H1 (cell line): ENCODE measurements around the gene MSH2. TPM values are rescaled to one million over a fixed set of nuclear protein-coding genes. Genes with fewer than 3 reads are reported as not detected.

Experiments
- CTCF ChIA-PET: fragments of 300-600 bp; sonication (Branson Sonifier 250); formaldehyde crosslinking; loops from one replicate; lab custom pipeline; 2021; ENCODE audit not compliant: partially characterized antibody; lab: Charles Lee
- POLR2A ChIA-PET: fragments of 300-600 bp; sonication (Branson Sonifier 250); formaldehyde crosslinking; loops from one replicate; lab custom pipeline; 2021; ENCODE audit warnings: inconsistent platforms; ENCODE audit not compliant: partially characterized antibody; lab: Charles Lee
- DNase-seq, 2 experiments: peaks; one replicate each; pipeline versions ENCODE4 v3.0.0 to v3.0.0-alpha.2; 2010 to 2022; ENCODE audit warnings: low spot score in 2 of 2, low read depth in 1 of 2, mixed read lengths in 1 of 2
- FAIRE-seq: peaks from 2 replicates; lab custom pipeline; 2011; peaks lifted over from hg19 to GRCh38; lab: Jason Lieb, UNC
- H2AFZ ChIP-seq: 2 replicates; pipeline ENCODE4 v1.8.1; 2012; ENCODE audit warnings: low read length, inconsistent platforms
- H2AK5ac ChIP-seq: 2 replicates; pipeline ENCODE4 v1.6.1; 2013; ENCODE audit warnings: low read depth, low read length
- H2BK120ac ChIP-seq: replicated peaks from 2 replicates; pipeline ENCODE3; 2013; ENCODE audit warnings: low read depth, low read length, inconsistent platforms
- H2BK12ac ChIP-seq: 2 replicates; pipeline ENCODE4 v1.6.1; 2013; ENCODE audit warnings: low read depth, low read length
- H2BK15ac ChIP-seq: 2 replicates; pipeline ENCODE4 v1.6.1; 2013; ENCODE audit warnings: low read length
- H2BK20ac ChIP-seq: 2 replicates; pipeline ENCODE4 v1.6.1; 2013; ENCODE audit warnings: low read length
- H2BK5ac ChIP-seq: 2 replicates; pipeline ENCODE4 v1.6.1; 2013; ENCODE audit warnings: low read depth, low read length
- H3K14ac ChIP-seq: 2 replicates; pipeline ENCODE4 v1.6.1; 2013; ENCODE audit warnings: inconsistent platforms; ENCODE audit not compliant: insufficient read length
- H3K18ac ChIP-seq: 2 replicates; pipeline ENCODE4 v1.6.1; 2013; ENCODE audit warnings: low read length; ENCODE audit errors: extremely low read depth
- H3K23ac ChIP-seq: 2 replicates; pipeline ENCODE4 v1.6.1; 2013; ENCODE audit warnings: inconsistent platforms; ENCODE audit not compliant: insufficient read length
- H3K23me2 ChIP-seq: 2 replicates; pipeline ENCODE4 v1.6.1; 2013; ENCODE audit warnings: low read depth, low read length
- H3K27ac ChIP-seq: 2 replicates; pipeline ENCODE4 v1.6.1; 2011; ENCODE audit warnings: low read depth, low read length, inconsistent platforms
- H3K27me3 ChIP-seq, 4 experiments: replicated peaks in 1 of 4; 1 replicate in 1 of 4; 2 replicates in 3 of 4; pipeline versions ENCODE4 v1.6.1 to v1.8.1; 2011 to 2013; ENCODE audit warnings: low read length in 3 of 4, mild to moderate bottlenecking in 3 of 4, inconsistent platforms in 2 of 4, mixed read lengths in 2 of 4, moderate library complexity in 1 of 4; ENCODE audit not compliant: control insufficient read depth in 3 of 4, insufficient read depth in 3 of 4; ENCODE audit errors: extremely low read depth in 1 of 4
- H3K36me3 ChIP-seq, 4 experiments: 2 replicates each; pipeline versions ENCODE4 v1.6.1 to v1.8.1; 2011 to 2013; ENCODE audit warnings: mild to moderate bottlenecking in 4 of 4, low read length in 3 of 4, moderate library complexity in 2 of 4, control low read depth in 1 of 4, inconsistent platforms in 1 of 4; ENCODE audit not compliant: insufficient read depth in 4 of 4, control insufficient read depth in 2 of 4
- H3K4ac ChIP-seq: replicated peaks from 2 replicates; pipeline ENCODE3; 2013; ENCODE audit warnings: low read length, low read depth, mixed read lengths, inconsistent platforms; ENCODE audit not compliant: insufficient read length
- H3K4me1 ChIP-seq, 4 experiments: replicated peaks in 1 of 4; 1 replicate in 1 of 4; 2 replicates in 3 of 4; pipeline versions ENCODE4 v1.6.1 to v1.8.1; 2011 to 2013; ENCODE audit warnings: low read length in 3 of 4, inconsistent platforms in 2 of 4, mixed read lengths in 1 of 4; ENCODE audit not compliant: insufficient read depth in 4 of 4, control insufficient read depth in 3 of 4
- H3K4me2 ChIP-seq, 2 experiments: 2 replicates each; pipeline versions ENCODE4 v1.6.1 to v1.8.1; 2011 to 2013; ENCODE audit warnings: low read depth in 2 of 2, low read length in 2 of 2, control low read depth in 1 of 2, inconsistent platforms in 1 of 2, mild to moderate bottlenecking in 1 of 2; ENCODE audit not compliant: insufficient read depth in 1 of 2
- H3K4me3 ChIP-seq, 4 experiments: fragments of 200-600, 300-600 bp in 1 of 4; sonication (generic), shearing (Covaris generic), sonication (Bioruptor Twin) in 1 of 4; 2 replicates each; pipeline versions ENCODE4 v1.5.1 to v1.8.1; 2011 to 2016; ENCODE audit warnings: low read length in 4 of 4, low read depth in 3 of 4, control low read depth in 2 of 4, inconsistent platforms in 2 of 4, mild to moderate bottlenecking in 2 of 4, mixed read lengths in 1 of 4, moderate library complexity in 1 of 4; ENCODE audit not compliant: insufficient read depth in 2 of 4; ENCODE audit errors: extremely low read depth in 1 of 4
- H3K56ac ChIP-seq: replicated peaks from 2 replicates; pipeline ENCODE3; 2013; ENCODE audit warnings: low read depth, mild to moderate bottlenecking, mixed read lengths, low read length, inconsistent platforms; ENCODE audit not compliant: insufficient read length
- H3K79me1 ChIP-seq: 2 replicates; pipeline ENCODE4 v1.6.1; 2013; ENCODE audit warnings: low read depth, low read length, control low read depth
- H3K79me2 ChIP-seq, 2 experiments: 2 replicates each; pipeline versions ENCODE4 v1.6.1 to v1.8.1; 2012 to 2013; ENCODE audit warnings: low read length in 2 of 2, mild to moderate bottlenecking in 2 of 2, inconsistent platforms in 1 of 2; ENCODE audit not compliant: insufficient read depth in 2 of 2, control insufficient read depth in 1 of 2
- H3K9ac ChIP-seq, 4 experiments: replicated peaks in 1 of 4; 1 replicate in 1 of 4; 2 replicates in 3 of 4; pipeline versions ENCODE4 v1.6.1 to v1.8.1; 2011 to 2013; ENCODE audit warnings: low read depth in 3 of 4, low read length in 3 of 4, control low read depth in 2 of 4, mild to moderate bottlenecking in 2 of 4, moderate library complexity in 2 of 4, inconsistent platforms in 1 of 4; ENCODE audit errors: extremely low read depth in 1 of 4
- H3K9me3 ChIP-seq, 2 experiments: 2 replicates each; pipeline versions ENCODE4 v1.6.1 to v1.8.1; 2012 to 2013; ENCODE audit warnings: mild to moderate bottlenecking in 2 of 2, moderate library complexity in 2 of 2, control low read depth in 1 of 2, inconsistent platforms in 1 of 2, low read depth in 1 of 2, low read length in 1 of 2, mixed read lengths in 1 of 2; ENCODE audit not compliant: insufficient read depth in 2 of 2
- H4K20me1 ChIP-seq, 2 experiments: replicated peaks in 1 of 2; 2 replicates each; pipeline versions ENCODE3 to v1.8.1; 2011 to 2013; ENCODE audit warnings: inconsistent platforms in 2 of 2, low read length in 2 of 2, mild to moderate bottlenecking in 1 of 2; ENCODE audit not compliant: insufficient read depth in 2 of 2, control insufficient read depth in 1 of 2
- H4K5ac ChIP-seq: 2 replicates; pipeline ENCODE4 v1.6.1; 2013; ENCODE audit warnings: low read length, low read depth, mixed read lengths, inconsistent platforms; ENCODE audit not compliant: insufficient read length
- H4K8ac ChIP-seq: 2 replicates; pipeline ENCODE4 v1.8.0; 2013; ENCODE audit warnings: mild to moderate bottlenecking, moderate library complexity, low read length, inconsistent platforms; ENCODE audit not compliant: insufficient read depth; ENCODE audit errors: extremely low read depth
- H4K91ac ChIP-seq: replicated peaks from 2 replicates; pipeline ENCODE3; 2013; ENCODE audit warnings: low read length, mixed read lengths, inconsistent platforms; ENCODE audit not compliant: insufficient read length
- BRCA1 ChIP-seq: IDR thresholded peaks from 2 replicates; pipeline ENCODE4 v1.6.1; 2012; ENCODE audit warnings: low read depth, low read length, improper control_type of control experiment
- CBX8 ChIP-seq: fragments of 300-800, 300-1000 bp; sonication (generic); IDR thresholded peaks from 2 replicates; pipeline ENCODE4 v1.7.1; 2016; ENCODE audit warnings: low read depth, low read length, borderline replicate concordance
- CHD1 ChIP-seq: IDR thresholded peaks from 2 replicates; pipeline ENCODE4 v1.6.1; 2012; ENCODE audit warnings: low read depth, low read length, improper control_type of control experiment
- GABPA ChIP-seq: IDR thresholded peaks from 2 replicates; pipeline ENCODE4 v1.6.1; 2011; ENCODE audit warnings: mild to moderate bottlenecking, low read length, moderate library complexity, borderline replicate concordance; ENCODE audit not compliant: insufficient read depth
- GTF2F1 ChIP-seq: IDR thresholded peaks from 2 replicates; pipeline ENCODE4 v1.6.1; 2012; ENCODE audit warnings: low read depth, low read length, improper control_type of control experiment, borderline replicate concordance
- HDAC2 ChIP-seq, 2 experiments: fragments of 300-600 bp in 1 of 2; sonication (generic) in 1 of 2; IDR thresholded peaks; 2 replicates each; pipeline ENCODE4 v1.6.1; 2011 to 2012; ENCODE audit warnings: low read depth in 2 of 2, low read length in 2 of 2, mild to moderate bottlenecking in 2 of 2, moderate library complexity in 2 of 2, borderline replicate concordance in 1 of 2, inconsistent platforms in 1 of 2
- NANOG ChIP-seq: IDR thresholded peaks from 2 replicates; pipeline ENCODE4 v1.6.1; 2011; ENCODE audit warnings: low read length, low read depth, mild to moderate bottlenecking, inconsistent platforms; ENCODE audit not compliant: insufficient read depth, poor library complexity, severe bottlenecking
- PHF8 ChIP-seq: fragments of 200-600 bp; sonication (generic); conservative IDR thresholded peaks from 2 replicates; pipeline ENCODE4 v1.7.1; 2012; ENCODE audit warnings: low read depth, mild to moderate bottlenecking, inconsistent platforms, low read length, moderate library complexity
- RXRA ChIP-seq: IDR thresholded peaks from 2 replicates; pipeline ENCODE4 v1.6.1; 2011; ENCODE audit warnings: low read depth, mild to moderate bottlenecking, low read length, moderate library complexity; ENCODE audit not compliant: insufficient read depth
- TAF7 ChIP-seq: optimal IDR thresholded peaks from 2 replicates; pipeline ENCODE3; 2011; ENCODE audit warnings: low read depth, mild to moderate bottlenecking, inconsistent platforms, low read length, moderate library complexity, borderline replicate concordance
- TEAD4 ChIP-seq: IDR thresholded peaks from 2 replicates; pipeline ENCODE4 v1.6.1; 2012; ENCODE audit warnings: low read depth, low read length, inconsistent platforms, mixed read lengths
- YY1 ChIP-seq: IDR thresholded peaks from 2 replicates; pipeline ENCODE4 v1.6.1; 2011; ENCODE audit warnings: low read depth, mild to moderate bottlenecking, low read length
- WGBS, 2 experiments: shearing (Covaris generic) in 1 of 2; methylation state at CpG; one replicate each; pipeline versions ENCODE4 v1.1.6 to v1.1.7; 2013 to 2015; ENCODE audit warnings: low lambda C conversion rate in 2 of 2, mixed read lengths in 2 of 2, inconsistent platforms in 1 of 2, low coverage in 1 of 2, missing lambda C conversion rate in 1 of 2; ENCODE audit not compliant: insufficient replicate concordance in 2 of 2, insufficient coverage in 1 of 2, insufficient read length in 1 of 2; ENCODE audit errors: extremely low coverage in 1 of 2, missing lambda C conversion rate in 1 of 2; 5-methylcytosine and 5-hydroxymethylcytosine counted together
- polyA plus RNA-seq, 7 experiments: library from polyadenylated mRNA; depleted of rRNA in 3 of 7; stranded (reverse) in 5 of 7; unstranded in 2 of 7; fragments of >200 nt in 5 of 7; fragments of 200-250 nt in 2 of 7; gene quantifications; 1 replicate in 5 of 7; 2 replicates in 1 of 7; 4 replicates in 1 of 7; pipeline versions ENCODE4 v1.2.1 to v1.2.3, GENCODE V29; 2011 to 2013; ENCODE audit warnings: missing spikeins in 2 of 7, mixed read lengths in 2 of 7
- total RNA-seq: library from RNA; stranded (reverse); fragmentation: NEBNext Ultra II Directional; extraction: Animal tissue kit (Norgen Biotek cat#: 25700); gene quantifications from 2 replicates; pipeline ENCODE4 v1.2.1, GENCODE V29; 2021
- TF ChIP-seq, protein P1 (sequence below): IDR thresholded peaks from 2 replicates; pipeline ENCODE4 v1.6.1; 2012; ENCODE audit warnings: inconsistent platforms

MSH2 gene
- total and polyA plus RNA-seq, 2 of the 8 experiments (the other 6 are each of a cell fraction or from before 2014, with no cell fraction given): 64.1 to 228 TPM

DNA sequence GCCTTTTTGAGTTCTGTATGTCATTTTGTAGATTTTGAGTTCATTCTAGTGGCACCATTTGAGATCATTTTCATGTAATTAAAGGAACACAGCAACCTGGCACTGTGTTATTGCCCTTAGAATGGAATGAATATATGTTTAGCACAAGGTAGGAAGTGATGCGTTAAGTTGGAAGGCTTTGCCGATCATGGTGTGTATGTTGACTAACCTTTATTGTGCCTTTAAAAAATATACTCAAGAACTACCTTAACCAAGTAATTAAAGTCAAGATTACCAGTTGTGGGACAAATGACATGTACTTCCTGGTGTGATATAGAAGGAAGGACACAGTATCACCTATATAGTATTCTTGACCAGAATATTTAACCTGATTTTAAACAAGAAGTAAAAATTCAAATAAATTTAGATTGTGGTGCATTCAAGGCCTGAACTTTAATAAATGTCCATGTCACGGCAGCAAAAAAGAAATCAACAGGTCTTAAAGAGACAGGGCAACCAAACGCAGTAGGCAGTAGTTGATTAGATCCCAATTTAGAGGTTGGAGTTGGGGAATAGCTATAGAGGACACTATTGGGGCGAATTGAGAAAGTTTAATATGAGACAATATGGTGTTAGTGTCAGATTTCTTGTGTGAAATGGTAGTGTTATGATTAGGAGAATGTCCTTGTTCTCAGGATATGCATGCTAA lies 68.6 kb downstream of the MSH2 start:
- Histone ChIP-seq H4K20me1 (peaks cover 1 to 2% of the 10 kb centered on the region in 2 experiments), H3K79me2 (no peaks in the 10 kb centered on the region; a peak in 1 of 4 replicates), H3K27ac (no peak overlapping the region), H3K14ac (no peak overlapping the region), H3K36me3 (peaks cover 14 to 76% (median 42%) of the 10 kb centered on the region in 4 experiments), H2AK5ac (no peak overlapping the region), H3K4ac (no peak overlapping the region), H3K18ac (no peak overlapping the region), H3K9ac (no peak overlapping the region), H2BK20ac (no peak overlapping the region), H3K4me3 (no peak overlapping the region), H4K91ac (no peak overlapping the region), H2BK120ac (no peak overlapping the region), H2AFZ (no peak overlapping the region), H3K79me1 (no peaks in the 10 kb centered on the region), H3K9me3 (no peaks in the 10 kb centered on the region), H2BK15ac (no peak overlapping the region), H3K4me2 (no peak overlapping the region), H3K23ac (no peak overlapping the region), H3K56ac (no peak overlapping the region), H3K23me2 (no peaks in the 10 kb centered on the region), H2BK12ac (no peak overlapping the region), H2BK5ac (no peak overlapping the region), H4K5ac (no peak overlapping the region), H3K27me3 (no peaks in the 10 kb centered on the region), H3K4me1 (no peaks in the 10 kb centered on the region), H4K8ac (no peak overlapping the region)
- POLR2A ChIA-PET: no interaction called here
- WGBS, 2 experiments: 80 to 100% methylated on average over 1 to 5 of the region's 5 CpGs
- DNase-seq (no peak), FAIRE-seq (no peak)
- CTCF ChIA-PET: interaction anchor here (0.8 kb wide), 1 partner anchor 296 kb away, joined by 3 read pairs; no protein-coding TSS in a partner anchor
- TF ChIP-seq GABPA (no peak), PHF8 (no peak), YY1 (no peak), CBX8 (no peak), TEAD4 (no peak), HDAC2 (IDR thresholded peaks at IDR 0.05; ENCODE audit: borderline replicate concordance in 1 of 2, low read depth in 2 of 2, low read length in 2 of 2) (no peak), GTF2F1 (no peak), CHD1 (no peak), TAF7 (no peak), RXRA (no peak), BRCA1 (no peak), NANOG (no peak)
- TF ChIP-seq, protein P1, sequence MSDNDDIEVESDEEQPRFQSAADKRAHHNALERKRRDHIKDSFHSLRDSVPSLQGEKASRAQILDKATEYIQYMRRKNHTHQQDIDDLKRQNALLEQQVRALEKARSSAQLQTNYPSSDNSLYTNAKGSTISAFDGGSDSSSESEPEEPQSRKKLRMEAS: no peak
